ENCODE data around the gene GALNT9.

The GALNT9 gene

GRCh38 chr12:132271755-132272092 is 57.7 kb downstream of the GALNT9 start (continued):
- no peak for TF ChIP-seq CSDC2 (CRISPR knock-in tag; IDR thresholded peaks at IDR 0.05)
- TF ChIP-seq ESRRG (CRISPR knock-in tag; IDR thresholded peaks at IDR 0.05): no peak
- TF ChIP-seq OSR1 (CRISPR knock-in tag; IDR thresholded peaks at IDR 0.05): no peak
- TF ChIP-seq ZFP30 (CRISPR knock-in tag; IDR thresholded peaks at IDR 0.05): no peak
- TF ChIP-seq PPARA (CRISPR knock-in tag; IDR thresholded peaks at IDR 0.05; ENCODE audit: borderline replicate concordance): no peak
- TF ChIP-seq RARB (CRISPR knock-in tag; IDR thresholded peaks at IDR 0.05): no peak
- TF ChIP-seq BACH2 (CRISPR knock-in tag; IDR thresholded peaks at IDR 0.05; ENCODE audit: borderline replicate concordance): no peak
- no peak for TF ChIP-seq ZNF8 (CRISPR knock-in tag; IDR thresholded peaks at IDR 0.05)
- no peak for TF ChIP-seq ISL1 (CRISPR knock-in tag; IDR thresholded peaks at IDR 0.05)
- no peak for TF ChIP-seq TCF4 (CRISPR knock-in tag; IDR thresholded peaks at IDR 0.05; ENCODE audit: borderline replicate concordance)
- no peak for TF ChIP-seq POU6F1 (CRISPR knock-in tag; IDR thresholded peaks at IDR 0.05; ENCODE audit: borderline replicate concordance, low read depth)

GRCh38 chr12:132270969-132271754 is 58.2 kb downstream of the GALNT9 start:
- no peak for TF ChIP-seq TSHZ2 (CRISPR knock-in tag; IDR thresholded peaks at IDR 0.05)
- no peak for TF ChIP-seq ISL1 (CRISPR knock-in tag; IDR thresholded peaks at IDR 0.05)
- no peak for TF ChIP-seq ZFP3 (CRISPR knock-in tag; IDR thresholded peaks at IDR 0.05)
- TF ChIP-seq ESRRG (CRISPR knock-in tag; IDR thresholded peaks at IDR 0.05): no peak
- no peak for TF ChIP-seq CREB5 (CRISPR knock-in tag; IDR thresholded peaks at IDR 0.05; ENCODE audit: low read depth)
- no peak for TF ChIP-seq TOX (CRISPR knock-in tag; IDR thresholded peaks at IDR 0.05; ENCODE audit: borderline replicate concordance)
- TF ChIP-seq RARB (CRISPR knock-in tag; IDR thresholded peaks at IDR 0.05): no peak
- no peak for TF ChIP-seq ZNF8 (CRISPR knock-in tag; IDR thresholded peaks at IDR 0.05)
- TF ChIP-seq BACH2 (CRISPR knock-in tag; IDR thresholded peaks at IDR 0.05; ENCODE audit: borderline replicate concordance): no peak
- TF ChIP-seq ZC3H10 (CRISPR knock-in tag; IDR thresholded peaks at IDR 0.05): no peak
- no peak for TF ChIP-seq PATZ1 (CRISPR knock-in tag; IDR thresholded peaks at IDR 0.05; ENCODE audit: borderline replicate concordance)
- no peak for TF ChIP-seq OSR1 (CRISPR knock-in tag; IDR thresholded peaks at IDR 0.05)
- ATAC-seq: no peak

GRCh38 chr12:132270516-132270915 is 58.9 kb downstream of the GALNT9 start:
- TF ChIP-seq PPARA (CRISPR knock-in tag; IDR thresholded peaks at IDR 0.05; ENCODE audit: borderline replicate concordance) (no peak), ZFP30 (CRISPR knock-in tag; IDR thresholded peaks at IDR 0.05) (no peak)
- ATAC-seq: no peak

- no peak for TF ChIP-seq CREB5 (CRISPR knock-in tag; IDR thresholded peaks at IDR 0.05; ENCODE audit: low read depth)
- TF ChIP-seq CSDC2 (CRISPR knock-in tag; IDR thresholded peaks at IDR 0.05): no peak
- no peak for TF ChIP-seq TCF4 (CRISPR knock-in tag; IDR thresholded peaks at IDR 0.05; ENCODE audit: borderline replicate concordance)
- no peak for TF ChIP-seq ESRRG (CRISPR knock-in tag; IDR thresholded peaks at IDR 0.05)
- no peak for TF ChIP-seq PPARA (CRISPR knock-in tag; IDR thresholded peaks at IDR 0.05; ENCODE audit: borderline replicate concordance)
- TF ChIP-seq BACH2 (CRISPR knock-in tag; IDR thresholded peaks at IDR 0.05; ENCODE audit: borderline replicate concordance): no peak
- ATAC-seq: no peak
These were observed 60.0 kb downstream of the GALNT9 start for GRCh38 chr12:132269271-132269968.
